HepG2 (cell line): ENCODE results near the gene PHYH. TPM values are rescaled to one million over a fixed set of nuclear protein-coding genes. Genes with fewer than 3 reads are reported as not detected.

Source experiments
- ATAC-seq: fragments of 200-7000 bp; cut with Tn5 transposase; 3 replicates; pipeline ENCODE4 v1.9.1; 2020; ENCODE audit warnings: mild to moderate bottlenecking, moderate library complexity
- BruUV-seq: library from RNA; stranded (reverse); fragments of 400-500 nt; replicated peaks from 2 replicates; lab custom pipeline; 2021; lab: Mats Ljungman, UMichigan
- CTCF ChIA-PET: fragments of 300-600 bp; formaldehyde crosslinking; extraction: SDS; loops from one replicate; lab custom pipeline; 2021; ENCODE audit warnings: low total read pairs, inconsistent platforms, low intra/inter-chr PET ratio; lab: Yijun Ruan, JAX
- POLR2A ChIA-PET: fragments of 350-600 bp; sonication (Branson Sonifier 250); formaldehyde crosslinking; loops from one replicate; lab custom pipeline; 2020; ENCODE audit warnings: antibody characterized with exemption, inconsistent platforms; lab: Yijun Ruan, JAX
- DNase-seq: peaks from one replicate; pipeline ENCODE4 v3.0.0-alpha.2; 2015; ENCODE audit warnings: low spot score
- FAIRE-seq: peaks from 3 replicates; lab custom pipeline; 2011; peaks lifted over from hg19 to GRCh38; lab: Jason Lieb, UNC
- H2AFZ ChIP-seq: one replicate; pipeline ENCODE4 v1.6.1; 2011; ENCODE audit warnings: low read length, inconsistent platforms
- H3K27ac ChIP-seq: fragments of 300-600 bp; 3 replicates; pipeline ENCODE4 v1.8.0; 2011; ENCODE audit warnings: mixed run types, mild to moderate bottlenecking, mixed read lengths, low read length, inconsistent platforms; ENCODE audit not compliant: insufficient read depth; ENCODE audit errors: extremely low read length
- H3K27me3 ChIP-seq, 2 experiments: fragments of 200-600 bp in 1 of 2; 2 replicates in 1 of 2; 3 replicates in 1 of 2; pipeline versions ENCODE4 v1.6.0 to v1.8.0; 2011; ENCODE audit warnings: low read length in 2 of 2, mild to moderate bottlenecking in 2 of 2, moderate library complexity in 2 of 2, inconsistent platforms in 1 of 2; ENCODE audit not compliant: insufficient read depth in 2 of 2, control insufficient read depth in 1 of 2
- H3K36me3 ChIP-seq, 2 experiments: fragments of 200-600 bp in 1 of 2; replicated peaks in 1 of 2; 2 replicates in 1 of 2; 3 replicates in 1 of 2; pipeline versions ENCODE4 v1.5.1 to v1.8.0; 2011; ENCODE audit warnings: low read length in 2 of 2, inconsistent platforms in 1 of 2; ENCODE audit not compliant: insufficient read depth in 2 of 2, control insufficient read depth in 1 of 2
- H3K4me1 ChIP-seq: 2 replicates; pipeline ENCODE4 v1.5.1; 2012; ENCODE audit warnings: low read length, inconsistent platforms; ENCODE audit not compliant: insufficient read depth
- H3K4me2 ChIP-seq: 2 replicates; pipeline ENCODE4 v1.6.0; 2011; ENCODE audit warnings: low read depth, low read length, inconsistent platforms
- H3K4me3 ChIP-seq, 3 experiments: fragments of 200-600 bp in 1 of 3; sonication (generic), shearing (Covaris generic) in 1 of 3; replicated peaks in 1 of 3; 2 replicates each; pipeline ENCODE4 v1.5.1; 2011 to 2016; ENCODE audit warnings: low read length in 3 of 3, inconsistent platforms in 2 of 3, low read depth in 2 of 3, mild to moderate bottlenecking in 2 of 3, control low read depth in 1 of 3, mixed read lengths in 1 of 3; ENCODE audit not compliant: insufficient read depth in 1 of 3
- H3K79me2 ChIP-seq: one replicate; pipeline ENCODE4 v1.6.1; 2011; ENCODE audit warnings: low read length, inconsistent platforms; ENCODE audit not compliant: insufficient read depth
- H3K9ac ChIP-seq: 2 replicates; pipeline ENCODE4 v1.6.0; 2011; ENCODE audit warnings: mild to moderate bottlenecking, low read depth, low read length, inconsistent platforms; ENCODE audit not compliant: insufficient read depth
- H3K9me3 ChIP-seq: 2 replicates; pipeline ENCODE4 v1.5.1; 2012; ENCODE audit warnings: mild to moderate bottlenecking, low read length
- H4K20me1 ChIP-seq: 2 replicates; pipeline ENCODE4 v1.6.0; 2011; ENCODE audit warnings: inconsistent platforms, mild to moderate bottlenecking, low read length, moderate library complexity; ENCODE audit not compliant: insufficient read depth
- KDM2A ChIP-seq: sonication (generic); formaldehyde crosslinking; IDR thresholded peaks from 2 replicates; pipeline ENCODE4 v1.4.0; 2020; ENCODE audit warnings: low read depth, missing genetic modification reagents, borderline replicate concordance
- KDM3A ChIP-seq: IDR thresholded peaks from 2 replicates; pipeline ENCODE4 v1.6.1; 2018; ENCODE audit warnings: low read depth, missing compliant biosample characterization
- MAFF ChIP-seq: IDR thresholded peaks from 2 replicates; pipeline ENCODE4 v1.6.1; 2011; ENCODE audit warnings: low read depth, low read length, improper control_type of control experiment
- MBD4 ChIP-seq: IDR thresholded peaks from 2 replicates; pipeline ENCODE4 v1.6.1; 2012; ENCODE audit warnings: low read length, inconsistent platforms, borderline replicate concordance
- NFE2 ChIP-seq: sonication (generic); formaldehyde crosslinking; IDR thresholded peaks from 2 replicates; pipeline ENCODE4 v1.4.0; 2020; ENCODE audit warnings: missing genetic modification reagents
- NPAS2 ChIP-seq: sonication (generic); formaldehyde crosslinking; IDR thresholded peaks from 2 replicates; pipeline ENCODE4 v1.8.0; 2022; ENCODE audit warnings: mild to moderate bottlenecking, missing genetic modification reagents, borderline replicate concordance
- RELA ChIP-seq: sonication (generic); formaldehyde crosslinking; IDR thresholded peaks from 2 replicates; pipeline ENCODE4 v1.4.0; 2020; ENCODE audit warnings: missing genetic modification reagents
- SIN3B ChIP-seq: fragments of 150-350 bp; IDR thresholded peaks from 2 replicates; pipeline ENCODE4 v1.6.1; 2014; ENCODE audit warnings: low read length
- TAF1 ChIP-seq: sonication (generic); formaldehyde crosslinking; IDR thresholded peaks from 2 replicates; pipeline ENCODE4 v1.4.0; 2020; ENCODE audit warnings: missing genetic modification reagents
- ZEB1 ChIP-seq: IDR thresholded peaks from 2 replicates; pipeline ENCODE4 v1.6.1; 2012; ENCODE audit warnings: mild to moderate bottlenecking, low read depth, inconsistent platforms; ENCODE audit not compliant: insufficient replicate concordance
- ZNF232 ChIP-seq: sonication (generic); formaldehyde crosslinking; IDR thresholded peaks from 2 replicates; pipeline ENCODE4 v1.4.0; 2020; ENCODE audit warnings: missing genetic modification reagents, borderline replicate concordance
- ZNF720 ChIP-seq: sonication (generic); formaldehyde crosslinking; IDR thresholded peaks from 2 replicates; pipeline ENCODE4 v1.4.0; 2020; ENCODE audit warnings: missing genetic modification reagents
- ZNF782 ChIP-seq: sonication (generic); formaldehyde crosslinking; IDR thresholded peaks from 2 replicates; pipeline ENCODE4 v1.4.0; 2020; ENCODE audit warnings: missing genetic modification reagents, mild to moderate bottlenecking, borderline replicate concordance
- WGBS: methylation state at CpG from one replicate; pipeline ENCODE4 v1.1.6; 2017; ENCODE audit warnings: low lambda C conversion rate; 5-methylcytosine and 5-hydroxymethylcytosine counted together
- in situ Hi-C: cut with HindIII; loops from 2 replicates; pipeline ENCODE4 v1.10.0; 2017; ENCODE audit warnings: low pct_unique_long_range_greater_than_20kb; ENCODE audit not compliant: extremely low pct_ligation_motif_present
- intact Hi-C: fragments of 100-400 bp; cut with micrococcal nuclease; formaldehyde crosslinking; loops from one replicate; pipeline ENCODE4 v1.10.0; 2022; ENCODE audit not compliant: unreplicated experiment
- polyA plus RNA-seq, 8 experiments: library from polyadenylated mRNA; depleted of rRNA in 3 of 8; stranded (reverse) in 7 of 8; unstranded in 1 of 8; fragments of >200 nt; fragmentation: Illumina TruSeq in 4 of 8; extraction: Trizol in 4 of 8; gene quantifications; 2 replicates each; pipeline versions ENCODE4 v1.2.1 to v1.2.3, GENCODE V29; 2011 to 2016; ENCODE audit warnings: low read depth in 4 of 8, missing spikeins in 1 of 8, mixed read lengths in 1 of 8; ENCODE audit not compliant: insufficient read depth in 1 of 8
- total RNA-seq, 5 experiments: library from RNA; depleted of rRNA; stranded (reverse); fragments of >200 nt; fragmentation: Illumina TruSeq; extraction: Trizol; gene quantifications; 2 replicates each; pipeline ENCODE4 v1.2.3, GENCODE V29; 2016; ENCODE audit warnings: low read depth in 1 of 5
- TF ChIP-seq, protein P1 (sequence below): IDR thresholded peaks from 2 replicates; pipeline ENCODE4 v1.6.1; 2018; ENCODE audit warnings: missing genetic modification reagents, mild to moderate bottlenecking, missing compliant biosample characterization
- TF ChIP-seq, protein P2 (sequence below): IDR thresholded peaks from 2 replicates; pipeline ENCODE4 v1.6.1; 2016; ENCODE audit warnings: mild to moderate bottlenecking
- TF ChIP-seq, protein P3 (sequence below): sonication (generic); formaldehyde crosslinking; IDR thresholded peaks from 2 replicates; pipeline ENCODE4 v1.5.0; 2020; ENCODE audit warnings: mild to moderate bottlenecking, missing genetic modification reagents
- TF ChIP-seq, protein P4 (sequence below): sonication (generic); formaldehyde crosslinking; IDR thresholded peaks from 2 replicates; pipeline ENCODE4 v1.4.0; 2020; ENCODE audit warnings: low read depth, mild to moderate bottlenecking, missing genetic modification reagents
- TF ChIP-seq, protein P5 (sequence below): sonication (generic); formaldehyde crosslinking; conservative IDR thresholded peaks from 2 replicates; pipeline ENCODE4 v1.8.0; 2022; ENCODE audit warnings: low read depth, missing genetic modification reagents

The PHYH gene
- total and polyA plus RNA-seq, 2 of the 13 experiments (the other 11 are each of a cell fraction or from before 2014, with no cell fraction given): 27.2 to 34.5 TPM

DNA sequence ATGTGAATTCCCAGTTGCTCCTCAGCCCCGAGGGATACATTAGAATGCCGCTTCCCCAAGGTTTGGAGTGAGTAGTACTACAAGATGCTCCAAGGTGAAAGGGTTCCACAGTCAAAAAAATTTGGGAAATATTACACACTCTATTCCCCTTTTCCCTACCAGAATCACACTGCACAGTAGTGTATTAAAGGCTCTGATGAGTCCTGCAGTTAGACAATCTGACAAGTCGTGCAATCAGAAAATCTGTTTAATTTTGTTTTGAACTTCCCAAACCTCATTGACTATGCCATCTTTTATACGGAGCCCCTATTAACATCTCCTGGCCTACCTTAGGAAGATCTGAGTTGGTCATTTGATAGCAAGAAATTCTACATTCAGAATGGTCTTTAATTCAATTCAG lies 52.1 kb downstream of the PHYH start (continued):
- TF ChIP-seq MBD4 (no peak), NFE2 (no peak), ZNF782 (no peak), ZNF232 (no peak), TAF1 (CRISPR knock-in tag) (no peak), ZEB1 (no peak)
- TF ChIP-seq, protein P1, sequence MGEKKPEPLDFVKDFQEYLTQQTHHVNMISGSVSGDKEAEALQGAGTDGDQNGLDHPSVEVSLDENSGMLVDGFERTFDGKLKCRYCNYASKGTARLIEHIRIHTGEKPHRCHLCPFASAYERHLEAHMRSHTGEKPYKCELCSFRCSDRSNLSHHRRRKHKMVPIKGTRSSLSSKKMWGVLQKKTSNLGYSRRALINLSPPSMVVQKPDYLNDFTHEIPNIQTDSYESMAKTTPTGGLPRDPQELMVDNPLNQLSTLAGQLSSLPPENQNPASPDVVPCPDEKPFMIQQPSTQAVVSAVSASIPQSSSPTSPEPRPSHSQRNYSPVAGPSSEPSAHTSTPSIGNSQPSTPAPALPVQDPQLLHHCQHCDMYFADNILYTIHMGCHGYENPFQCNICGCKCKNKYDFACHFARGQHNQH (CRISPR knock-in tag): no peak

DNA sequence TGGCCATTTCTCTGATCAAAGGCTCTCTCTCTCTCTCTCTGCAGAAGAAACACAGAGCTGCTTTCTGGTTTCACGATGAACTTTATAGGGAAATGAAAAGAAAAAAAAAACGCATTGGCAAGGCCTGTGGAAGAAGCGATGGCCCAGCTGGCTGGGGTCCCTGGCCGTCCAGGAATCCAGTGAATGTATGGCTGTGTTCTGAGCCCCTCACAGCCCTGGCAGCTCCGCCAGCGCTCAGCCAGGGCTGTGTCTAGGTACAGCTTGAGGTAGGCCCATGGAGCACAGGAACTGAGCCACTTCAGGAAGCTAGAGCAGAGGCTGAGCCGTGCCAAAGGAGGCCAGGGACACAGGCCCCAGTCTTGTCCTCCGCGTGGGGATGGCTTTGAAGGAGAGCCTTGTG lies 52.6 kb downstream of the PHYH start:
- BruUV-seq: no TSS peak
- Histone ChIP-seq H3K9ac (no peak overlapping the region), H3K4me2 (peak overlapping the region; percentile 42; the same call in 1 of the 2 replicates), H3K27me3 (peaks cover 0 to 5% of the 10 kb centered on the region in 2 experiments; a peak in 1 of 5 replicates), H2AFZ (no peak overlapping the region), H4K20me1 (no peaks in the 10 kb centered on the region), H3K27ac (no peak overlapping the region), H3K4me3 (no peak overlapping the region; a peak in 1 of 6 replicates), H3K36me3 (no peaks in the 10 kb centered on the region), H3K79me2 (no peaks in the 10 kb centered on the region), H3K4me1 (no peaks in the 10 kb centered on the region), H3K9me3 (no peaks in the 10 kb centered on the region)
- intact Hi-C loops: no loop called here
- FAIRE-seq: no peak
- ATAC-seq: peak; percentile 78
- ChIA-PET POLR2A (no interaction called here), CTCF (no interaction called here)
- no peak for TF ChIP-seq KDM2A (CRISPR knock-in tag)
- TF ChIP-seq RELA (CRISPR knock-in tag): no peak
- TF ChIP-seq, protein P2, sequence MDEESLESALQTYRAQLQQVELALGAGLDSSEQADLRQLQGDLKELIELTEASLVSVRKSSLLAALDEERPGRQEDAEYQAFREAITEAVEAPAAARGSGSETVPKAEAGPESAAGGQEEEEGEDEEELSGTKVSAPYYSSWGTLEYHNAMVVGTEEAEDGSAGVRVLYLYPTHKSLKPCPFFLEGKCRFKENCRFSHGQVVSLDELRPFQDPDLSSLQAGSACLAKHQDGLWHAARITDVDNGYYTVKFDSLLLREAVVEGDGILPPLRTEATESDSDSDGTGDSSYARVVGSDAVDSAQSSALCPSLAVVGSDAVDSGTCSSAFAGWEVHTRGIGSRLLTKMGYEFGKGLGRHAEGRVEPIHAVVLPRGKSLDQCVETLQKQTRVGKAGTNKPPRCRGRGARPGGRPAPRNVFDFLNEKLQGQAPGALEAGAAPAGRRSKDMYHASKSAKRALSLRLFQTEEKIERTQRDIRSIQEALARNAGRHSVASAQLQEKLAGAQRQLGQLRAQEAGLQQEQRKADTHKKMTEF: no peak
- TF ChIP-seq, protein P3, sequence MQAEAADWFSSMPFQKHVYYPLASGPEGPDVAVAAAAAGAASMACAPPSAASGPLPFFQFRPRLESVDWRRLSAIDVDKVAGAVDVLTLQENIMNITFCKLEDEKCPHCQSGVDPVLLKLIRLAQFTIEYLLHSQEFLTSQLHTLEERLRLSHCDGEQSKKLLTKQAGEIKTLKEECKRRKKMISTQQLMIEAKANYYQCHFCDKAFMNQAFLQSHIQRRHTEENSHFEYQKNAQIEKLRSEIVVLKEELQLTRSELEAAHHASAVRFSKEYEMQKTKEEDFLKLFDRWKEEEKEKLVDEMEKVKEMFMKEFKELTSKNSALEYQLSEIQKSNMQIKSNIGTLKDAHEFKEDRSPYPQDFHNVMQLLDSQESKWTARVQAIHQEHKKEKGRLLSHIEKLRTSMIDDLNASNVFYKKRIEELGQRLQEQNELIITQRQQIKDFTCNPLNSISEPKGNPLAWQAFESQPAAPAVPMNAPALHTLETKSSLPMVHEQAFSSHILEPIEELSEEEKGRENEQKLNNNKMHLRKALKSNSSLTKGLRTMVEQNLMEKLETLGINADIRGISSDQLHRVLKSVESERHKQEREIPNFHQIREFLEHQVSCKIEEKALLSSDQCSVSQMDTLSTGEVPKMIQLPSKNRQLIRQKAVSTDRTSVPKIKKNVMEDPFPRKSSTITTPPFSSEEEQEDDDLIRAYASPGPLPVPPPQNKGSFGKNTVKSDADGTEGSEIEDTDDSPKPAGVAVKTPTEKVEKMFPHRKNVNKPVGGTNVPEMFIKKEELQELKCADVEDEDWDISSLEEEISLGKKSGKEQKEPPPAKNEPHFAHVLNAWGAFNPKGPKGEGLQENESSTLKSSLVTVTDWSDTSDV (CRISPR knock-in tag): no peak
- TF ChIP-seq MAFF: no peak
- TF ChIP-seq, protein P4, sequence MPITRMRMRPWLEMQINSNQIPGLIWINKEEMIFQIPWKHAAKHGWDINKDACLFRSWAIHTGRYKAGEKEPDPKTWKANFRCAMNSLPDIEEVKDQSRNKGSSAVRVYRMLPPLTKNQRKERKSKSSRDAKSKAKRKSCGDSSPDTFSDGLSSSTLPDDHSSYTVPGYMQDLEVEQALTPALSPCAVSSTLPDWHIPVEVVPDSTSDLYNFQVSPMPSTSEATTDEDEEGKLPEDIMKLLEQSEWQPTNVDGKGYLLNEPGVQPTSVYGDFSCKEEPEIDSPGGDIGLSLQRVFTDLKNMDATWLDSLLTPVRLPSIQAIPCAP: no peak
- no peak for TF ChIP-seq NPAS2 (CRISPR knock-in tag)
- no peak for TF ChIP-seq ZNF720 (CRISPR knock-in tag)
- no peak for TF ChIP-seq SIN3B
- no peak for TF ChIP-seq KDM3A (CRISPR knock-in tag)
- TF ChIP-seq, protein P5, sequence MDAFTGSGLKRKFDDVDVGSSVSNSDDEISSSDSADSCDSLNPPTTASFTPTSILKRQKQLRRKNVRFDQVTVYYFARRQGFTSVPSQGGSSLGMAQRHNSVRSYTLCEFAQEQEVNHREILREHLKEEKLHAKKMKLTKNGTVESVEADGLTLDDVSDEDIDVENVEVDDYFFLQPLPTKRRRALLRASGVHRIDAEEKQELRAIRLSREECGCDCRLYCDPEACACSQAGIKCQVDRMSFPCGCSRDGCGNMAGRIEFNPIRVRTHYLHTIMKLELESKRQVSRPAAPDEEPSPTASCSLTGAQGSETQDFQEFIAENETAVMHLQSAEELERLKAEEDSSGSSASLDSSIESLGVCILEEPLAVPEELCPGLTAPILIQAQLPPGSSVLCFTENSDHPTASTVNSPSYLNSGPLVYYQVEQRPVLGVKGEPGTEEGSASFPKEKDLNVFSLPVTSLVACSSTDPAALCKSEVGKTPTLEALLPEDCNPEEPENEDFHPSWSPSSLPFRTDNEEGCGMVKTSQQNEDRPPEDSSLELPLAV: no peak
- no peak for DNase-seq
- in situ Hi-C loops: no loop called here
- WGBS: 45% methylated on average over 7 of the region's 9 CpGs
